Keratinocyte (primary cell): Measurements from ENCODE around the gene FHOD3. TPM values are rescaled to one million over a fixed set of nuclear protein-coding genes. Genes with fewer than 3 reads are reported as not detected.

ENCODE experiments used
- DNase-seq: peaks from one replicate; pipeline ENCODE4 v3.0.0-alpha.2; 2011; ENCODE audit warnings: low read depth, missing footprints, low spot score
- FAIRE-seq: peaks from 2 replicates; lab custom pipeline; 2011; peaks lifted over from hg19 to GRCh38; lab: Jason Lieb, UNC
- H2AFZ ChIP-seq: 2 replicates; pipeline ENCODE4 v1.6.0; 2012; ENCODE audit warnings: low read length, control low read depth, inconsistent platforms; ENCODE audit not compliant: control insufficient read depth
- H3K27ac ChIP-seq: 2 replicates; pipeline ENCODE4 v1.5.1; 2011; ENCODE audit warnings: low read length; ENCODE audit not compliant: control insufficient read depth, insufficient read depth
- H3K27me3 ChIP-seq: 3 replicates; pipeline ENCODE4 v1.6.0; 2011; ENCODE audit warnings: low read length; ENCODE audit not compliant: control insufficient read depth, insufficient read depth; ENCODE audit errors: extremely low read depth
- H3K36me3 ChIP-seq, 2 experiments: 2 replicates in 1 of 2; 3 replicates in 1 of 2; pipeline ENCODE4 v1.5.1; 2011; ENCODE audit warnings: low read length in 2 of 2, mild to moderate bottlenecking in 1 of 2; ENCODE audit not compliant: control insufficient read depth in 2 of 2, insufficient read depth in 2 of 2; ENCODE audit errors: extremely low read depth in 1 of 2
- H3K4me1 ChIP-seq: 3 replicates; pipeline ENCODE4 v1.5.1; 2011; ENCODE audit warnings: low read length; ENCODE audit not compliant: control insufficient read depth, insufficient read depth; ENCODE audit errors: extremely low read depth
- H3K4me2 ChIP-seq: 3 replicates; pipeline ENCODE4 v1.6.0; 2011; ENCODE audit warnings: low read depth, low read length; ENCODE audit not compliant: control insufficient read depth, insufficient read depth; ENCODE audit errors: extremely low read depth
- H3K4me3 ChIP-seq, 3 experiments: fragments of 200-600 bp in 1 of 3; sonication (generic) in 1 of 3; 2 replicates in 2 of 3; 3 replicates in 1 of 3; pipeline ENCODE4 v1.5.1; 2011 to 2016; ENCODE audit warnings: low read length in 3 of 3, mild to moderate bottlenecking in 3 of 3, control low read depth in 2 of 3, inconsistent platforms in 1 of 3, low read depth in 1 of 3, mixed read lengths in 1 of 3, mixed run types in 1 of 3, moderate library complexity in 1 of 3; ENCODE audit not compliant: control insufficient read depth in 2 of 3, insufficient read depth in 2 of 3; ENCODE audit errors: extremely low read depth in 1 of 3
- H3K79me2 ChIP-seq: 2 replicates; pipeline ENCODE4 v1.6.0; 2012; ENCODE audit warnings: low read length; ENCODE audit not compliant: control insufficient read depth, insufficient read depth
- H3K9ac ChIP-seq: 3 replicates; pipeline ENCODE4 v1.6.0; 2011; ENCODE audit warnings: low read length; ENCODE audit not compliant: control insufficient read depth, insufficient read depth; ENCODE audit errors: extremely low read depth
- H3K9me1 ChIP-seq: 3 replicates; pipeline ENCODE4 v1.6.0; 2011; ENCODE audit warnings: low read length; ENCODE audit not compliant: control insufficient read depth, insufficient read depth; ENCODE audit errors: extremely low read depth
- H3K9me3 ChIP-seq: 2 replicates; pipeline ENCODE4 v1.5.1; 2012; ENCODE audit warnings: low read depth, low read length; ENCODE audit not compliant: control insufficient read depth
- H4K20me1 ChIP-seq: 3 replicates; pipeline ENCODE4 v1.6.0; 2011; ENCODE audit warnings: low read length; ENCODE audit not compliant: control insufficient read depth, insufficient read depth; ENCODE audit errors: extremely low read depth
- EZH2 ChIP-seq: IDR thresholded peaks from one replicate; pipeline ENCODE4 v1.6.1; 2012; ENCODE audit warnings: inconsistent platforms, mild to moderate bottlenecking, low read length, moderate library complexity
- dilution Hi-C: fragments of 300-500 bp; cut with MboI; formaldehyde crosslinking; loops from one replicate; pipeline ENCODE4 v1.7.0; 2020; ENCODE audit warnings: low sequenced_read_pairs; ENCODE audit not compliant: extremely low pct_ligation_motif_present
- polyA plus RNA-seq, 5 experiments: library from polyadenylated mRNA; depleted of rRNA in 3 of 5; stranded (reverse) in 3 of 5; stranded (forward) in 1 of 5; unstranded in 1 of 5; fragments of >200 nt; gene quantifications; 1 replicate in 1 of 5; 2 replicates in 3 of 5; 3 replicates in 1 of 5; pipeline versions ENCODE4 v1.2.1 to v1.2.3, GENCODE V29; 2011 to 2012; ENCODE audit warnings: missing spikeins in 2 of 5, low read depth in 1 of 5, low replicate concordance in 1 of 5
- TF ChIP-seq, protein P1 (sequence below), 3 experiments: IDR thresholded peaks in 1 of 3; conservative IDR thresholded peaks in 1 of 3; optimal IDR thresholded peaks in 1 of 3; 2 replicates in 2 of 3; 3 replicates in 1 of 3; pipeline versions ENCODE3 to v1.5.1; 2011; ENCODE audit warnings: low read length in 3 of 3, mild to moderate bottlenecking in 3 of 3, moderate library complexity in 2 of 3, control low read depth in 1 of 3, inconsistent platforms in 1 of 3; ENCODE audit not compliant: insufficient read depth in 2 of 3; ENCODE audit errors: extremely low read depth in 1 of 3

The FHOD3 gene
- polyA plus RNA-seq, 1 donor (not counting 4 experiments of a cell fraction or from before 2014, with no cell fraction given) = 7.7 TPM

DNA sequence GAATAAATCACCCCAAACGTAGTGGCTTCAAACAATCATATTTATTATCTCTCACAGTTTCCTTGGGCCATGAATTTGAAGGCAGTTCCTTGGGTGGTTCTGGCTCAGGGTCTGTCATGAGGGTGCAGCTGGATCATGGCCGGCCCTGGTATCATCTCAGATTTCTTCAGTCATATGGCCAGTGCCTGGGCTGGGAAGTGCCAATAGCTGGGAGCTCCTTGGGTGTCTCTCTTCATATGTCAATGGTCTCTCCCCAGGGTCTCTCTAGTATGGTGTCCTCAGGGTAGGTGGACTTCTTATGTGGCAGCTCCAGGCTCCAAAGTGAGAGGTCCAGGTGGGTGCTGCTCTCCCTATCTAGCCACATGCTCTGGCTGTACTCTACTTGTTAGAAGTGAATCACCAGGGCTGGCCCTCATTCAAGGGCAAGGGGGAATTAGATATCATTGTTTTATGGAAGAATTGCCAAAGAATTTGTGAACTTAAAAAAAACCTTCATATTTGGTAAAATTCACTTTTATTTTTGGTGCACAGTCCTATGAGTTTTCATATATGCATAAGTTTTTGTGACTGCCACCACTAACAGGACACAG lies 15.4 kb downstream of the FHOD3 start:
- Histone ChIP-seq H3K9me3 (no peaks in the 10 kb centered on the region), H3K27me3 (no peaks in the 10 kb centered on the region), H3K27ac (no peak overlapping the region), H2AFZ (no peak overlapping the region), H3K4me1 (peaks cover 57% of the 10 kb centered on the region), H3K9ac (no peak overlapping the region), H3K9me1 (no peaks in the 10 kb centered on the region), H4K20me1 (no peaks in the 10 kb centered on the region), H3K36me3 (no peaks in the 10 kb centered on the region), H3K4me3 (no peak overlapping the region), H3K4me2 (no peak overlapping the region), H3K79me2 (peaks cover 4% of the 10 kb centered on the region)
- no peak for FAIRE-seq
- no peak for TF ChIP-seq EZH2
- TF ChIP-seq, protein P1, sequence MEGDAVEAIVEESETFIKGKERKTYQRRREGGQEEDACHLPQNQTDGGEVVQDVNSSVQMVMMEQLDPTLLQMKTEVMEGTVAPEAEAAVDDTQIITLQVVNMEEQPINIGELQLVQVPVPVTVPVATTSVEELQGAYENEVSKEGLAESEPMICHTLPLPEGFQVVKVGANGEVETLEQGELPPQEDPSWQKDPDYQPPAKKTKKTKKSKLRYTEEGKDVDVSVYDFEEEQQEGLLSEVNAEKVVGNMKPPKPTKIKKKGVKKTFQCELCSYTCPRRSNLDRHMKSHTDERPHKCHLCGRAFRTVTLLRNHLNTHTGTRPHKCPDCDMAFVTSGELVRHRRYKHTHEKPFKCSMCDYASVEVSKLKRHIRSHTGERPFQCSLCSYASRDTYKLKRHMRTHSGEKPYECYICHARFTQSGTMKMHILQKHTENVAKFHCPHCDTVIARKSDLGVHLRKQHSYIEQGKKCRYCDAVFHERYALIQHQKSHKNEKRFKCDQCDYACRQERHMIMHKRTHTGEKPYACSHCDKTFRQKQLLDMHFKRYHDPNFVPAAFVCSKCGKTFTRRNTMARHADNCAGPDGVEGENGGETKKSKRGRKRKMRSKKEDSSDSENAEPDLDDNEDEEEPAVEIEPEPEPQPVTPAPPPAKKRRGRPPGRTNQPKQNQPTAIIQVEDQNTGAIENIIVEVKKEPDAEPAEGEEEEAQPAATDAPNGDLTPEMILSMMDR (optimal IDR thresholded peaks at IDR 0.05 in 1 of 3, IDR thresholded peaks at IDR 0.05 in 1 of 3, conservative IDR thresholded peaks at IDR 0.05 in 1 of 3; ENCODE audit: extremely low read depth in 1 of 3, insufficient read depth in 2 of 3, low read length in 3 of 3) = no peak
- no peak for DNase-seq
- dilution Hi-C loops = no loop called here

DNA sequence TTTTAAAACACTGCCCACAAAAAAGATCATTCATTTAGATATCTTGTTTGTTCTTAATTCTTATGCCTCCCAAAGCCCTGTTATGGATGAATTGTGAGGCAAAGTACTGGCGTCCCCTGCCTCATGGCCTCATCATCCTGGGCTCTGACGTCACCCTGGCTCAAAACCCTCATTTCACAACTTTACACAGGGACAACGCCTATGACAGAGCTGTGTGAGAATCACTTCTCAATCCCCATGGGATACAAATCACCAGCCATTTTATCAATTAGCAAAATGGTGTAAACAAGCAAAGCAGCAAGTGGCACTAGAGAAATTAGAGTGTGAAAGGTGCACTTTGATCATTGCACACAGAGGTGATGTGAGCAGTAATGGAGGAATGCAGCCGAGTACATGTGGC lies 16.6 kb downstream of the FHOD3 start:
- H3K4me1 ChIP-seq = peaks cover 47% of the 10 kb centered on the region
- dilution Hi-C loops = no loop called here

More for the DNA sequence above, 16.6 kb downstream of the FHOD3 start:
- no peak overlapping the region for H3K27ac ChIP-seq
- no peak overlapping the region for H2AFZ ChIP-seq
- no peaks in the 10 kb centered on the region for H3K9me1 ChIP-seq
- H3K4me2 ChIP-seq = no peak overlapping the region
- no peak overlapping the region for H3K4me3 ChIP-seq
- FAIRE-seq = no peak
- H3K79me2 ChIP-seq = peaks cover 4% of the 10 kb centered on the region
- no peak overlapping the region for H3K9ac ChIP-seq
- no peak for DNase-seq
- no peaks in the 10 kb centered on the region for H3K36me3 ChIP-seq
- no peaks in the 10 kb centered on the region for H4K20me1 ChIP-seq
- H3K9me3 ChIP-seq = no peaks in the 10 kb centered on the region
- no peaks in the 10 kb centered on the region for H3K27me3 ChIP-seq
- no peak for TF ChIP-seq EZH2
- TF ChIP-seq, protein P1 (optimal IDR thresholded peaks at IDR 0.05 in 1 of 3, IDR thresholded peaks at IDR 0.05 in 1 of 3, conservative IDR thresholded peaks at IDR 0.05 in 1 of 3; ENCODE audit: extremely low read depth in 1 of 3, insufficient read depth in 2 of 3, low read length in 3 of 3) = no peak
